Liver (tissue), 9 donors: ENCODE results near the gene HMGCS1. TPM values are rescaled to one million over a fixed set of nuclear protein-coding genes. Genes with fewer than 3 reads are reported as not detected.

Experiments used
- DNase-seq: peaks from one replicate; pipeline ENCODE4 v3.0.0-alpha.2; 2017; ENCODE audit warnings: low spot score
- H3K27ac ChIP-seq, 2 donors: one replicate each; pipeline ENCODE4 v1.7.0; 2013; ENCODE audit warnings: inconsistent platforms in 2 of 2, low read length in 2 of 2, control low read depth in 1 of 2, low read depth in 1 of 2, mild to moderate bottlenecking in 1 of 2
- H3K27me3 ChIP-seq, 4 donors: one replicate each; pipeline versions ENCODE4 v1.6.1 to v1.7.0; 2013; ENCODE audit warnings: low read length in 3 of 4, inconsistent platforms in 1 of 4, mild to moderate bottlenecking in 1 of 4, moderate library complexity in 1 of 4; ENCODE audit not compliant: control insufficient read depth in 4 of 4, insufficient read depth in 4 of 4
- H3K36me3 ChIP-seq, 4 donors: one replicate each; pipeline versions ENCODE4 v1.6.1 to v1.7.0; 2013; ENCODE audit warnings: low read length in 3 of 4, mild to moderate bottlenecking in 3 of 4, low read depth in 1 of 4, moderate library complexity in 1 of 4; ENCODE audit not compliant: control insufficient read depth in 4 of 4, insufficient read depth in 3 of 4
- H3K4me1 ChIP-seq, 4 donors: one replicate each; pipeline versions ENCODE4 v1.6.1 to v1.7.0; 2013; ENCODE audit warnings: low read length in 3 of 4, mild to moderate bottlenecking in 3 of 4, moderate library complexity in 1 of 4; ENCODE audit not compliant: control insufficient read depth in 4 of 4, insufficient read depth in 4 of 4
- H3K4me3 ChIP-seq, 3 donors: one replicate each; pipeline versions ENCODE4 v1.6.1 to v1.7.0; 2013; ENCODE audit warnings: low read length in 3 of 3, control low read depth in 1 of 3, low read depth in 1 of 3, mild to moderate bottlenecking in 1 of 3
- H3K9ac ChIP-seq, 2 donors: one replicate each; pipeline ENCODE4 v1.7.0; 2013; ENCODE audit warnings: low read length in 2 of 2, mild to moderate bottlenecking in 2 of 2, moderate library complexity in 2 of 2, control low read depth in 1 of 2, low read depth in 1 of 2
- H3K9me3 ChIP-seq, 4 donors: one replicate each; pipeline versions ENCODE4 v1.6.1 to v1.7.0; 2013; ENCODE audit warnings: low read length in 3 of 4; ENCODE audit not compliant: control insufficient read depth in 4 of 4
- HNF4A ChIP-seq, 2 donors: conservative IDR thresholded peaks; 2 replicates each; pipeline ENCODE4 v1.6.1; 2016; ENCODE audit warnings: antibody characterized with exemption in 2 of 2, mild to moderate bottlenecking in 2 of 2
- HNF4G ChIP-seq: IDR thresholded peaks from 2 replicates; pipeline ENCODE4 v1.6.1; 2016; ENCODE audit warnings: antibody characterized with exemption
- JUND ChIP-seq, 2 donors: IDR thresholded peaks; 2 replicates each; pipeline ENCODE4 v1.6.1; 2016; ENCODE audit warnings: antibody characterized with exemption in 2 of 2
- NR2F2 ChIP-seq: IDR thresholded peaks from 2 replicates; pipeline ENCODE4 v1.6.1; 2016; ENCODE audit warnings: antibody characterized with exemption
- RAD21 ChIP-seq, 2 donors: IDR thresholded peaks; 2 replicates each; pipeline ENCODE4 v1.6.1; 2016; ENCODE audit warnings: antibody characterized with exemption in 2 of 2, mild to moderate bottlenecking in 2 of 2
- REST ChIP-seq: IDR thresholded peaks from 2 replicates; pipeline ENCODE4 v1.6.1; 2016; ENCODE audit warnings: antibody characterized with exemption, mild to moderate bottlenecking
- RXRA ChIP-seq, 2 donors: IDR thresholded peaks; 2 replicates each; pipeline ENCODE4 v1.6.1; 2017 to 2018; ENCODE audit warnings: antibody characterized with exemption in 2 of 2, mild to moderate bottlenecking in 1 of 2
- TAF1 ChIP-seq: conservative IDR thresholded peaks from 2 replicates; pipeline ENCODE4 v1.6.1; 2016; ENCODE audit warnings: antibody characterized with exemption, mild to moderate bottlenecking
- YY1 ChIP-seq: IDR thresholded peaks from 2 replicates; pipeline ENCODE4 v1.6.1; 2016; ENCODE audit warnings: antibody characterized with exemption, mild to moderate bottlenecking
- WGBS: extraction: QIAGEN DNeasy Blood & Tissue Kit; methylation state at CpG from one replicate; pipeline ENCODE4 v1.1.7; 2013; 5-methylcytosine and 5-hydroxymethylcytosine counted together
- polyA plus RNA-seq, 2 donors: library from polyadenylated mRNA; stranded (reverse) in 1 of 2; unstranded in 1 of 2; fragments of 200-250 nt in 1 of 2; fragments of >200 nt in 1 of 2; fragmentation: Nextera tagmentation in 1 of 2; extraction: Ambion mirVana in 1 of 2; gene quantifications; one replicate each; pipeline versions ENCODE4 v1.2.1 to v1.2.3, GENCODE V29; 2013 to 2015
- total RNA-seq, 2 donors: library from RNA; depleted of rRNA; stranded (reverse); fragments of >200 nt; gene quantifications; one replicate each; pipeline ENCODE4 v1.2.3, GENCODE V29; 2014
- TF ChIP-seq, protein P1 (sequence below): fragments of 150-350 bp; IDR thresholded peaks from 2 replicates; pipeline ENCODE4 v1.5.1; 2017; ENCODE audit warnings: improper control_type of control experiment, low read depth, low read length; ENCODE audit not compliant: missing input control
- TF ChIP-seq, protein P2 (sequence below): IDR thresholded peaks from 2 replicates; pipeline ENCODE4 v1.6.1; 2016; ENCODE audit warnings: antibody characterized with exemption
- TF ChIP-seq, protein P3 (sequence below): IDR thresholded peaks from 2 replicates; pipeline ENCODE4 v1.6.1; 2016; ENCODE audit warnings: antibody characterized with exemption
- donor health status: healthy.
- donor health status: healthy.
- donor health status: healthy.
- donor health status: healthy.
- donor health status: healthy.

Gene HMGCS1
- total and polyA plus RNA-seq, 4 donors = 41.7 to 878 (median 286) TPM

DNA sequence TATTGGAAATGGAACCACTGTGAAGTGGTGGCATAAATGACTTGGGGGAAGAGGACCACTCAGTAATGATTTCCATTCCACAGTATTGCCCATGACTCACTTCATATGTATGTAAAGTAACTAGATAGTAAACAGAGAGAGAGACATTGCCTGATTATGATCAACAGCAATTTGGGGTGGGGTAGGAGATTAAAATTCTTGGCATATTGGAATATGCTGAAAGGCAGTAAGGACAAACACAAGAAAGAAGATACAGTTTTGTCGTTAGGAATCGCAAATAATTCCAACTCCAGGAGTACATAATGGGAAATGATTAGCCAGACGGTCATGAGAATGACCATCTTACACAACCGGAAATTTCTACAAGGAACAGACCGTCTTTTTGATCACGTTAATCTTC lies 1.5 kb upstream of the HMGCS1 start (continued):
- TF ChIP-seq, protein P1, sequence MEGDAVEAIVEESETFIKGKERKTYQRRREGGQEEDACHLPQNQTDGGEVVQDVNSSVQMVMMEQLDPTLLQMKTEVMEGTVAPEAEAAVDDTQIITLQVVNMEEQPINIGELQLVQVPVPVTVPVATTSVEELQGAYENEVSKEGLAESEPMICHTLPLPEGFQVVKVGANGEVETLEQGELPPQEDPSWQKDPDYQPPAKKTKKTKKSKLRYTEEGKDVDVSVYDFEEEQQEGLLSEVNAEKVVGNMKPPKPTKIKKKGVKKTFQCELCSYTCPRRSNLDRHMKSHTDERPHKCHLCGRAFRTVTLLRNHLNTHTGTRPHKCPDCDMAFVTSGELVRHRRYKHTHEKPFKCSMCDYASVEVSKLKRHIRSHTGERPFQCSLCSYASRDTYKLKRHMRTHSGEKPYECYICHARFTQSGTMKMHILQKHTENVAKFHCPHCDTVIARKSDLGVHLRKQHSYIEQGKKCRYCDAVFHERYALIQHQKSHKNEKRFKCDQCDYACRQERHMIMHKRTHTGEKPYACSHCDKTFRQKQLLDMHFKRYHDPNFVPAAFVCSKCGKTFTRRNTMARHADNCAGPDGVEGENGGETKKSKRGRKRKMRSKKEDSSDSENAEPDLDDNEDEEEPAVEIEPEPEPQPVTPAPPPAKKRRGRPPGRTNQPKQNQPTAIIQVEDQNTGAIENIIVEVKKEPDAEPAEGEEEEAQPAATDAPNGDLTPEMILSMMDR = no peak
- TF ChIP-seq HNF4G = no peak
- TF ChIP-seq YY1 = no peak
- TF ChIP-seq, protein P2, sequence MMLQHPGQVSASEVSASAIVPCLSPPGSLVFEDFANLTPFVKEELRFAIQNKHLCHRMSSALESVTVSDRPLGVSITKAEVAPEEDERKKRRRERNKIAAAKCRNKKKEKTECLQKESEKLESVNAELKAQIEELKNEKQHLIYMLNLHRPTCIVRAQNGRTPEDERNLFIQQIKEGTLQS = no peak

DNA sequence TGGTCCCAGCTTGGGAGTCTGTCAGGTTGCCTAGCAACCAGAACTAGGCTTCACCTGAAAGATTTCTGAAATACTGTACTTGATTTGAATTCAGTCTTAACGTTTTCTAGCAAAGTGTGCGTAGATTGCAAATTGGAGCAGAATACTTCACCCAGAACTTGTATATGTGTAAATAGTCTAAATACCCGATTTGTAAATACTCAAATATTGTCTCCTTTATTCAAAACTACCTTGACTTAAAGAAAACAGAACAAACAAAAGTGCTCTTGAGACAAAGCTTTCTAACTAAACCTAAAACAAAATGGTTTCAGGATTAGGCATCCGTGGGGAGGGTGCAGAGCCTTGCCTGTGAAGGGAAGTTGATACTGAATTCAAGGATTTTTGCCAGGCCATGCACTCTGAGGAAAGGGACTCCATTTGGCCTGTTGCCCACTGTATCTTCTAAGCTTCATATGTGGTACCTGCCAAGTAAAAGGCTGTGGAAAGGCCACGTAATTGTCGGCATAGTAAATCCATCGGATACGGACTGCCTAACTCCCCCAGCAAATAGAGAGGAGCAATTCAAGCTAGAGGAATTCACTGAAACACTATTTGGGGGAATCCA lies 744 bp upstream of the HMGCS1 start:
- DNase-seq = no peak
- H3K36me3 ChIP-seq = no peaks in the 10 kb centered on the region
- H3K4me3 ChIP-seq = peak overlapping the region; percentile 21 to 52 (median 25)
- peak overlapping the region; percentile 24 to 78 for H3K9ac ChIP-seq
- TF ChIP-seq TAF1 (no peak), YY1 (peak; percentile 65)
- H3K27me3 ChIP-seq = no peaks in the 10 kb centered on the region
- 24% methylated on average over 8 of the region's 8 CpGs for WGBS
- H3K9me3 ChIP-seq = no peaks in the 10 kb centered on the region
- H3K27ac ChIP-seq = peak overlapping the region; percentile 77 to 91
- H3K4me1 ChIP-seq = peaks cover 0 to 56% (median 27%) of the 10 kb centered on the region in 4 donors

GRCh38 chr5:43312699-43313034 lies 545 bp downstream of the HMGCS1 start:
- Histone ChIP-seq H3K27ac (peak overlapping the region; percentile 91 to 98), H3K9ac (peak overlapping the region; percentile 64 to 83), H3K4me1 (peaks cover under 1 to 65% (median 34%) of the 10 kb centered on the region in 4 donors), H3K4me3 (peak overlapping the region; percentile 69 to 97 (median 95)), H3K27me3 (no peaks in the 10 kb centered on the region), H3K9me3 (no peaks in the 10 kb centered on the region), H3K36me3 (no peaks in the 10 kb centered on the region)
- 2% methylated on average over 9 of the region's 9 CpGs for WGBS
- DNase-seq = no peak
- TF ChIP-seq RXRA (IDR thresholded peaks at IDR 0.05) (no peak), NR2F2 (no peak), RAD21 (IDR thresholded peaks at IDR 0.05) (no peak), HNF4A (conservative IDR thresholded peaks at IDR 0.05) (no peak), REST (no peak), JUND (IDR thresholded peaks at IDR 0.05) (no peak)
- TF ChIP-seq, protein P3, sequence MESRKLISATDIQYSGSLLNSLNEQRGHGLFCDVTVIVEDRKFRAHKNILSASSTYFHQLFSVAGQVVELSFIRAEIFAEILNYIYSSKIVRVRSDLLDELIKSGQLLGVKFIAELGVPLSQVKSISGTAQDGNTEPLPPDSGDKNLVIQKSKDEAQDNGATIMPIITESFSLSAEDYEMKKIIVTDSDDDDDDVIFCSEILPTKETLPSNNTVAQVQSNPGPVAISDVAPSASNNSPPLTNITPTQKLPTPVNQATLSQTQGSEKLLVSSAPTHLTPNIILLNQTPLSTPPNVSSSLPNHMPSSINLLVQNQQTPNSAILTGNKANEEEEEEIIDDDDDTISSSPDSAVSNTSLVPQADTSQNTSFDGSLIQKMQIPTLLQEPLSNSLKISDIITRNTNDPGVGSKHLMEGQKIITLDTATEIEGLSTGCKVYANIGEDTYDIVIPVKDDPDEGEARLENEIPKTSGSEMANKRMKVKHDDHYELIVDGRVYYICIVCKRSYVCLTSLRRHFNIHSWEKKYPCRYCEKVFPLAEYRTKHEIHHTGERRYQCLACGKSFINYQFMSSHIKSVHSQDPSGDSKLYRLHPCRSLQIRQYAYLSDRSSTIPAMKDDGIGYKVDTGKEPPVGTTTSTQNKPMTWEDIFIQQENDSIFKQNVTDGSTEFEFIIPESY = no peak
- TF ChIP-seq, protein P2 = no peak
